ENCODE results near the gene CDK17.

DNA sequence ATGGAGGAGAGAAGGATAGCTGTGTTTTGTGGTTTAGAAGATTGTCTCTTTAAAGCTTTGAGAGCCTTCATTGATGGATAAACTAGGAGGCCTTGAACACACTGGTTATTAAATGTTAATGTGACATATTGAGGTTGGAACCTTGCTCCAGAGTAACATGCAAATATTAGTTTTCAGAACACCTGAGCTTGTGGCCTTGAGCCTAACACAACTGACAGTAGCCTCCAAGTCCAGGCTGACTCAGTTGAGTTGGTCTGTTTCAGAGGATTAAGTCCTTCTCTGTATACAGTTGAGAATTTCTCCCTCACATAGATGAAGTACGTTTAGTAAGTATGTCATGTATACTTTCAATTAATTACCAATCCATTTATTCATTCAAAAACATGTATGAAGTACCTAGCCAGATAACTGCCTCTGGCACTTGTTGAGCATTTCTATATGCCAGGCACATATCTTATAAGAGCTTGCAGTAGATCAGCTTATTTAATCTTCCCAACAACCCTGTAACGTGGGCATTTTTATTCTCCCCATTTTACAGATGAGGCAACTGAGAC is 142.6 kb downstream of the CDK17 start:
- TF ChIP-seq, protein P1, sequence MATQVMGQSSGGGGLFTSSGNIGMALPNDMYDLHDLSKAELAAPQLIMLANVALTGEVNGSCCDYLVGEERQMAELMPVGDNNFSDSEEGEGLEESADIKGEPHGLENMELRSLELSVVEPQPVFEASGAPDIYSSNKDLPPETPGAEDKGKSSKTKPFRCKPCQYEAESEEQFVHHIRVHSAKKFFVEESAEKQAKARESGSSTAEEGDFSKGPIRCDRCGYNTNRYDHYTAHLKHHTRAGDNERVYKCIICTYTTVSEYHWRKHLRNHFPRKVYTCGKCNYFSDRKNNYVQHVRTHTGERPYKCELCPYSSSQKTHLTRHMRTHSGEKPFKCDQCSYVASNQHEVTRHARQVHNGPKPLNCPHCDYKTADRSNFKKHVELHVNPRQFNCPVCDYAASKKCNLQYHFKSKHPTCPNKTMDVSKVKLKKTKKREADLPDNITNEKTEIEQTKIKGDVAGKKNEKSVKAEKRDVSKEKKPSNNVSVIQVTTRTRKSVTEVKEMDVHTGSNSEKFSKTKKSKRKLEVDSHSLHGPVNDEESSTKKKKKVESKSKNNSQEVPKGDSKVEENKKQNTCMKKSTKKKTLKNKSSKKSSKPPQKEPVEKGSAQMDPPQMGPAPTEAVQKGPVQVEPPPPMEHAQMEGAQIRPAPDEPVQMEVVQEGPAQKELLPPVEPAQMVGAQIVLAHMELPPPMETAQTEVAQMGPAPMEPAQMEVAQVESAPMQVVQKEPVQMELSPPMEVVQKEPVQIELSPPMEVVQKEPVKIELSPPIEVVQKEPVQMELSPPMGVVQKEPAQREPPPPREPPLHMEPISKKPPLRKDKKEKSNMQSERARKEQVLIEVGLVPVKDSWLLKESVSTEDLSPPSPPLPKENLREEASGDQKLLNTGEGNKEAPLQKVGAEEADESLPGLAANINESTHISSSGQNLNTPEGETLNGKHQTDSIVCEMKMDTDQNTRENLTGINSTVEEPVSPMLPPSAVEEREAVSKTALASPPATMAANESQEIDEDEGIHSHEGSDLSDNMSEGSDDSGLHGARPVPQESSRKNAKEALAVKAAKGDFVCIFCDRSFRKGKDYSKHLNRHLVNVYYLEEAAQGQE (IDR thresholded peaks at IDR 0.05; ENCODE audit: low read depth): no peak
- TF ChIP-seq YY1 (IDR thresholded peaks at IDR 0.05; ENCODE audit: low read depth) (no peak), CEBPB (IDR thresholded peaks at IDR 0.05) (no peak), EP300 (IDR thresholded peaks at IDR 0.05; ENCODE audit: borderline replicate concordance) (no peak), EGR1 (IDR thresholded peaks at IDR 0.05) (no peak), CREB1 (IDR thresholded peaks at IDR 0.05; ENCODE audit: low read depth) (no peak)
- TF ChIP-seq, protein P2, sequence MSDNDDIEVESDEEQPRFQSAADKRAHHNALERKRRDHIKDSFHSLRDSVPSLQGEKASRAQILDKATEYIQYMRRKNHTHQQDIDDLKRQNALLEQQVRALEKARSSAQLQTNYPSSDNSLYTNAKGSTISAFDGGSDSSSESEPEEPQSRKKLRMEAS (IDR thresholded peaks at IDR 0.05): no peak
